ENCODE results near the gene SLC49A4. TPM values are rescaled to one million over a fixed set of nuclear protein-coding genes. Genes with fewer than 3 reads are reported as not detected.

The SLC49A4 gene
- total RNA-seq, 1 experiment from 2014 or later: 14.1 TPM

DNA sequence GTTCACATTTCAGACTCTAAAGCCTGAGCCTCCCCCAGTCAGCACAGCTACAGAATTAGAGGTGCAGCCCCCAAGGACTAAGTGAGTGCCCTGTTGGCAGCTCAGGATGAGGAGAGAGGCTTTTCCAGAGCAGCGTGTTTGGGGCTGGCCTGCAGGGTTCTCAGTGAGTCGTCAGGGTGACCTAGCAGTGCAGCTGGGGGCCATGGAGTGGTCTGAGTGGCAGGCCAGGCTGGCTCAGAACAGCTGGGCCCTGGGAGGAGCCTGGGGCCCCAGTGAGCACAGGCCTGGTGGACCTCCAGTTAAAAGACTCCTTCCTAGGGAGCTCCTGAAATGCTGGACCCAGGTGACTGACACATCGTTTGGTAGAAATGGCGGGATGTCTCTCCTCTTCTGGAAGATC, 108.3 kb downstream of the SLC49A4 start:
- Histone ChIP-seq H3K9me3 (ENCODE audit: low read depth, low read length, poor library complexity, severe bottlenecking) (no peaks in the 10 kb centered on the region), H3K27ac (ENCODE audit: low read depth, low read length, poor library complexity, severe bottlenecking) (no peak overlapping the region), H3K27me3 (replicated peaks; ENCODE audit: insufficient read depth, low read depth, low read length, poor library complexity) (peaks cover 25% of the 10 kb centered on the region), H3K4me1 (ENCODE audit: insufficient read depth, low read length, poor library complexity, severe bottlenecking) (no peaks in the 10 kb centered on the region), H3K36me3 (ENCODE audit: insufficient read depth, low read length, poor library complexity, severe bottlenecking) (no peaks in the 10 kb centered on the region), H3K4me3 (ENCODE audit: low read depth, low read length, poor library complexity, severe bottlenecking) (no peak overlapping the region)
- TF ChIP-seq, protein P1, sequence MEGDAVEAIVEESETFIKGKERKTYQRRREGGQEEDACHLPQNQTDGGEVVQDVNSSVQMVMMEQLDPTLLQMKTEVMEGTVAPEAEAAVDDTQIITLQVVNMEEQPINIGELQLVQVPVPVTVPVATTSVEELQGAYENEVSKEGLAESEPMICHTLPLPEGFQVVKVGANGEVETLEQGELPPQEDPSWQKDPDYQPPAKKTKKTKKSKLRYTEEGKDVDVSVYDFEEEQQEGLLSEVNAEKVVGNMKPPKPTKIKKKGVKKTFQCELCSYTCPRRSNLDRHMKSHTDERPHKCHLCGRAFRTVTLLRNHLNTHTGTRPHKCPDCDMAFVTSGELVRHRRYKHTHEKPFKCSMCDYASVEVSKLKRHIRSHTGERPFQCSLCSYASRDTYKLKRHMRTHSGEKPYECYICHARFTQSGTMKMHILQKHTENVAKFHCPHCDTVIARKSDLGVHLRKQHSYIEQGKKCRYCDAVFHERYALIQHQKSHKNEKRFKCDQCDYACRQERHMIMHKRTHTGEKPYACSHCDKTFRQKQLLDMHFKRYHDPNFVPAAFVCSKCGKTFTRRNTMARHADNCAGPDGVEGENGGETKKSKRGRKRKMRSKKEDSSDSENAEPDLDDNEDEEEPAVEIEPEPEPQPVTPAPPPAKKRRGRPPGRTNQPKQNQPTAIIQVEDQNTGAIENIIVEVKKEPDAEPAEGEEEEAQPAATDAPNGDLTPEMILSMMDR (conservative IDR thresholded peaks at IDR 0.05; ENCODE audit: low read depth, low read length): no peak
- TF ChIP-seq EZH2 (IDR thresholded peaks at IDR 0.05; ENCODE audit: borderline replicate concordance, low read depth, low read length, poor library complexity, severe bottlenecking): no peak
- intact Hi-C loops (cut with micrococcal nuclease; ENCODE audit: unreplicated experiment): no loop called here
- ChIA-PET CTCF (no interaction called here), POLR2A (ENCODE audit: low non-redundant PET) (no interaction called here)
- no peak for DNase-seq (ENCODE audit: low spot score)
- no TSS peak for BruUV-seq (replicated peaks)

DNA sequence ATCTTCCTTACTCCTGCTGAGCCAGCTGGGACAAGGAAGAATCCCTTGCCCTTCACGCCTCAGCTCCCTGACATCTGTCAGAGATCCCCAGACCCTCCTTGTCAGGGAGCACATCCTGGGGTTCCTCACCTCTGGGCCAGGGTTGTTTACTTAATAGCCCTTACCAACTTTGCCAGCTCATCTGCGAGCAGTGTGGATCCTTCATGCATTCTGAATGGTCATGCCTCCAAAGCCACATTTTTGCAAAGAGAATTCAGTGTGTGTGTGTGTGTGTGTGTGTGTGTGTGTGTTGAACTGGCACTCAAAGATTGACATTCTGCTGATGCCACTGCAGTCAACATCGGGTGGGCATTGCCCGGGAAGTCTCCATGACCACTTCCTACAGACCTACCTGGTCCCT, 112.6 kb downstream of the SLC49A4 start:
- no TSS peak for BruUV-seq (replicated peaks)
- no peaks in the 10 kb centered on the region for H3K9me3 ChIP-seq (ENCODE audit: low read depth, low read length, poor library complexity, severe bottlenecking)
- no peaks in the 10 kb centered on the region for H3K36me3 ChIP-seq (ENCODE audit: insufficient read depth, low read length, poor library complexity, severe bottlenecking)
- TF ChIP-seq, protein P1 (conservative IDR thresholded peaks at IDR 0.05; ENCODE audit: low read depth, low read length): no peak
- TF ChIP-seq EZH2 (IDR thresholded peaks at IDR 0.05; ENCODE audit: borderline replicate concordance, low read depth, low read length, poor library complexity, severe bottlenecking): no peak
- H3K4me1 ChIP-seq (ENCODE audit: insufficient read depth, low read length, poor library complexity, severe bottlenecking): no peaks in the 10 kb centered on the region
- H3K4me3 ChIP-seq (ENCODE audit: low read depth, low read length, poor library complexity, severe bottlenecking): no peak overlapping the region
- DNase-seq (ENCODE audit: low spot score): no peak
- ChIA-PET POLR2A (ENCODE audit: low non-redundant PET) (interaction anchor here (0.7 kb wide), 1 partner anchor 267 kb away, joined by 4 read pairs; no protein-coding TSS in a partner anchor), CTCF (no interaction called here)
- peaks cover 8% of the 10 kb centered on the region for H3K27me3 ChIP-seq (replicated peaks; ENCODE audit: insufficient read depth, low read depth, low read length, poor library complexity)
- intact Hi-C loops (cut with micrococcal nuclease; ENCODE audit: unreplicated experiment): no loop called here
- H3K27ac ChIP-seq (ENCODE audit: low read depth, low read length, poor library complexity, severe bottlenecking): no peak overlapping the region

DNA sequence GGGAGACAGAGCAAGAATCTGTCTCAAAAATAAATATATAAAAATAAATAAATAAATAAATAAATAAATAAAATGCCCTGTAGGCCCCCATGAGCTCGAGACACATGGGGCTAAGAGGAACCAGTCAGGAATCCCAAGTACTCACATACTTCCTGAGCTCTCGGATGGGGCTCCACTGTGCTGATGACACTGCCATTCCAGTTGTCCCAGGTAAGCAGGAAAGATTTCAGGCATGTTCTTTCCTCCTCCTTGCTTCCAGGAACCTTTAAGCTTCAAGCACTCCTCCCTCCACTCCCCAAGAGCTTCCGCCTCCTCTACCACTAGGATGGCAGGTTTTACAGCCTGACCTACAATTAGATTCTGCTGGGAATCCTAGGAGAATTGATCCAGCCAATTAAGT, 113.4 kb downstream of the SLC49A4 start:
- Histone ChIP-seq H3K36me3 (ENCODE audit: insufficient read depth, low read length, poor library complexity, severe bottlenecking) (no peaks in the 10 kb centered on the region), H3K4me3 (ENCODE audit: low read depth, low read length, poor library complexity, severe bottlenecking) (no peak overlapping the region), H3K27me3 (replicated peaks; ENCODE audit: insufficient read depth, low read depth, low read length, poor library complexity) (peaks cover 12% of the 10 kb centered on the region), H3K4me1 (ENCODE audit: insufficient read depth, low read length, poor library complexity, severe bottlenecking) (no peaks in the 10 kb centered on the region), H3K27ac (ENCODE audit: low read depth, low read length, poor library complexity, severe bottlenecking) (no peak overlapping the region), H3K9me3 (ENCODE audit: low read depth, low read length, poor library complexity, severe bottlenecking) (no peaks in the 10 kb centered on the region)
- no TSS peak for BruUV-seq (replicated peaks)
- ChIA-PET CTCF (no interaction called here), POLR2A (ENCODE audit: low non-redundant PET) (no interaction called here)
- TF ChIP-seq, protein P1 (conservative IDR thresholded peaks at IDR 0.05; ENCODE audit: low read depth, low read length): no peak
- TF ChIP-seq EZH2 (IDR thresholded peaks at IDR 0.05; ENCODE audit: borderline replicate concordance, low read depth, low read length, poor library complexity, severe bottlenecking): no peak
- no peak for DNase-seq (ENCODE audit: low spot score)
- intact Hi-C loops (cut with micrococcal nuclease; ENCODE audit: unreplicated experiment): no loop called here
